GM19099 (cell line): ENCODE results near the gene TXN2.

Source experiments
- POLR2A ChIP-seq: IDR thresholded peaks from 3 replicates; pipeline ENCODE4 v1.6.1; 2011; ENCODE audit warnings: low read depth; ENCODE audit not compliant: insufficient read length; ENCODE audit errors: extremely low read depth

Gene TXN2

GRCh38 chr22:36430863-36431262 is 50.6 kb downstream of the TXN2 start:
- no peak for TF ChIP-seq POLR2A

- no peak for TF ChIP-seq POLR2A
Observed at GRCh38 chr22:36425977-36426523, 55.4 kb downstream of the TXN2 start.

GRCh38 chr22:36424901-36425579 is 56.4 kb downstream of the TXN2 start:
- no peak for TF ChIP-seq POLR2A

GRCh38 chr22:36423461-36424404 is 57.7 kb downstream of the TXN2 start:
- TF ChIP-seq POLR2A = no peak

- TF ChIP-seq POLR2A = no peak
Observed at GRCh38 chr22:36422287-36423014, 59.0 kb downstream of the TXN2 start.

GRCh38 chr22:36419912-36420882 is 61.2 kb downstream of the TXN2 start:
- no peak for TF ChIP-seq POLR2A

- no peak for TF ChIP-seq POLR2A
Observed at GRCh38 chr22:36419177-36419911, 62.1 kb downstream of the TXN2 start.

GRCh38 chr22:36417281-36417686 is 64.2 kb downstream of the TXN2 start:
- no peak for TF ChIP-seq POLR2A
